NOMO-1 (cell line): Measurements from ENCODE around the gene TMOD3.

Source experiments
- DNase-seq, 2 experiments: peaks; one replicate each; lab custom pipeline; 2025; ENCODE audit not compliant: unreplicated experiment in 2 of 2; lab: John Stamatoyannopoulos, UW

Gene TMOD3

GRCh38 chr15:51904421-51904820 is 75.0 kb downstream of the TMOD3 start:
- DNase-seq: no peak

- DNase-seq: no peak
Observed at GRCh38 chr15:51904931-51905330, 75.5 kb downstream of the TMOD3 start.

DNA sequence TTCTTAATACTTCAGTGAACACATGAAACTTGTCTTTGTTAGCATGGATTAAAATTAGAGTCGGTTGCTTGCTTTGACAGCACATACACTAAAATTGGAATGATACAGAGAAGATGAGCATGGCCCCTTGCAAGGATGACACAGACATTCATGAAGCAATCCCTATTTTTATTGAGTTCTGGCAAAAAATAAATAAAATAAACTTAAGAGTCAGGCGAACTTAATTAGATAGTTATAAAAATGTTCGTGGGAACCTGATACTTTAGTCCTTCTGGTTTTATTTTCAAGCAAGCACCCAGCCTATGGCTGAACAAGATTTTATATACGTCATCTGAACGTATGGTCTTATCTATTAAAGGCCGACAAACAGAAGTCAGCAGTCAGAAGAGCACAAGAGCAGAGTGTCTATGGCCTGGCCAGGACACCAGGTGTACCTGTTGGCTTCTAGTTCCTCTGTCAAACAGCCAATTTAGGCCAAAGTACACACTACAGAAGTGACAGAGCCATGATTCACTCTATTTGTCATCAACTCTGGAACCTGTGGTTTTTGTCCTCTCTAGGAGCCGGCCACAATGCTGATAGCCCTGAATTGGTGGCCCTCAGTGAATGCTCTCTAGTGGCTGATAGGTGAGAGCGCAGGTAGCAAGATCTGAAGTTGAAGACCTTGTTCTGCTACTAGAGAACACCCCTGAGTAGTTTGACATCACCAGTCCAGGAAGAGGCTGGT is 77.8 kb downstream of the TMOD3 start:
- peak; percentile 20 to 44 for DNase-seq

DNA sequence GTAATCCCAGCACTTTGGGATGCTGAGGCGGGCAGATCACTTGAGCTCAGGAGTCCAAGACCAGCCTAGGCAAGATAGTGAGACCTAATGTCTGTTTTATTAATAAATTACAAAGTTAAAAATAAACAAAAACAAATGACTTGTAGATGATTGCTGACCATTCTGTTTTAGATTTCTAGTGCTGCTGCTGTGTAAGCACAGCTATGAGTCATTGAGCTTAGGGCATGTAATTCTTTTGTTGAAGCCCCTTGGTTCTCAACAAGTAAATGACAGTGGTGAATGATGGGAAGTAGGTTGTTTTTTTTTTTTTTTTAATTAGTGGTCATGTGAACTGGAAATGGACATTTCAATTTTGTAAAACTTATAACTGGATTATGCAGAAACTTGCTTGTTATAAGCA is 78.9 kb downstream of the TMOD3 start:
- DNase-seq: peak in 1 of 2 experiments; percentile 22

GRCh38 chr15:51909584-51909983 is 80.1 kb downstream of the TMOD3 start:
- peak; percentile 41 to 85 for DNase-seq

DNA sequence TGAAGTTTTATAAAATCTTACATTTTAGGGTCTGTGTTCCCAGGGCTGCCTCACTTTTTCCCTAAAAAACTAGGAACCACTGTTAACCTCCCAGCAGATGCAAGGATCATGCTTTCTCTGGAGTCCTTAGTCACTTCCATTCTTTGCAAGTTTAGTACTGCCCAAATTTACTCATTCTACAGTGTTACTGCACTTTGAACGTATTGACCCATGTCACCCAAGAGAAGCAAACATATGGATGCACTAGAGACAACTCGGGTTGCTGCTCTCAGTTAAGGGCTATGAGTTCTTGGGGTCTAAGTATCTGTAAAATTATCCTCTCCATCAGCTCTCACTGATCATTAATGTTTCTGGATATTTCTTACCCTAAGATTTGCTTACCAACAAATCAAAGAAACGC is 83.1 kb downstream of the TMOD3 start:
- no peak for DNase-seq

GRCh38 chr15:51917493-51917892 is 88.0 kb downstream of the TMOD3 start:
- peak in 1 of 2 experiments; percentile 13 for DNase-seq

GRCh38 chr15:51924156-51925068 is 95.0 kb downstream of the TMOD3 start:
- DNase-seq: no peak

- DNase-seq: no peak
Observed at GRCh38 chr15:51926809-51927208, 97.4 kb downstream of the TMOD3 start.

GRCh38 chr15:51931016-51931415 is 101.6 kb downstream of the TMOD3 start:
- DNase-seq: no peak

DNA sequence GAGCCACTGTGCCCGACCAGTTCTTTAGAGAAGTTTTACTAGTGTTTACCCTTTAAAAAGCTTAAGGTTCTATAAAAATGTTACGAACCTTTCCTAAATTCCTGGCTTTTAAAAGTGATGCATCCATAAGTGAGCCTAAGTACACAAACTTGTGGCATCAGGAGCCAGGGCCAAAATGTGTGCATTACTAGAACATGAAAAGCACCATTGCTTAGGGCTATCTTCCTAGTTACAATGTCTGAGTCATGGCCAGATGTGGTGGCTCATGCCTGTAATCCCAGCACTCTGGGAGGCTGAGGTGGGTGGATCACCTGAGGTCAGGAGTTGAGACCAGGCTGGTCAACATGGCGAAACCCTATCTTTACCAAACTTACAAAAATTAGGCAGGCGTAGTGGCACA is 102.2 kb downstream of the TMOD3 start:
- DNase-seq: no peak

DNA sequence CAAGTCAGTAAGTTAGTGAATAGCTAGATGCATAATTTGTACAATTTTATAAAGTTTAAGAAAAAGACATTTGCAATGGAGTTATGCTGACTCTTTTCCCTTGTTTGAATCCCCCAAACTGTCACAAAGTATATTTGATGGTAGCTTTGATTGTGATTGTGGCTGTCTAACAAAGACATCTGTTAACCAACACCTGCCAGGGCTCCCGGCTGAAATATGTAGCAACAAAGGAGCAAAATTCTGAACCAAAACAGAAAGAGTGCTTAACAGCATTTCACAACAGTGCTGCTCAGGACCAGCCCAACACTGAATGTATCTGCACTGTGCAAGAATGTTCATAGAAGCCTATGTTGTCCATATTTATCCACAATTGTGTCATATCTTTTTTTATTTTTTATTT is 102.7 kb downstream of the TMOD3 start:
- DNase-seq: no peak

- no peak for DNase-seq
Observed at GRCh38 chr15:51935466-51936104, 106.1 kb downstream of the TMOD3 start.

GRCh38 chr15:51936105-51936478 is 106.6 kb downstream of the TMOD3 start:
- DNase-seq: no peak

- DNase-seq: no peak
Observed at GRCh38 chr15:51938286-51938685, 108.8 kb downstream of the TMOD3 start.

DNA sequence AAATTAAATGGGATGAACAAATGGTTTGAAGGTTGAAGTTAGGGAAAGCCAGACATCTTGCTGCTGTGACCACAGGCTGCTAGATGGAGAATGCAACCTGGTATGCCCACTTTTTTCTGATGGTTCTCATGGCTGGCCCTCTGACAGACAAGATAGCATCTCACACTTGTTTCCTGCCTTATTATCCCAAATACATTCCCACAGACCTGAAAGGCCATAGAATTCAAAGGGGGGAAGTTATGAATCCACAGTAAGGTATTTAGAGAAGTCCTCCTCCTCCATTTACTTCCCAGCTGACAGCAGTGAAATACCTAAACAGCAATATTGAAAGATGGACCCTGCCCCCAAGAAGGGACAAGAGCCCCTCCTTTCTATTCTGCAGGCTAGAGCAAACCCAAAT is 109.8 kb downstream of the TMOD3 start:
- no peak for DNase-seq

DNA sequence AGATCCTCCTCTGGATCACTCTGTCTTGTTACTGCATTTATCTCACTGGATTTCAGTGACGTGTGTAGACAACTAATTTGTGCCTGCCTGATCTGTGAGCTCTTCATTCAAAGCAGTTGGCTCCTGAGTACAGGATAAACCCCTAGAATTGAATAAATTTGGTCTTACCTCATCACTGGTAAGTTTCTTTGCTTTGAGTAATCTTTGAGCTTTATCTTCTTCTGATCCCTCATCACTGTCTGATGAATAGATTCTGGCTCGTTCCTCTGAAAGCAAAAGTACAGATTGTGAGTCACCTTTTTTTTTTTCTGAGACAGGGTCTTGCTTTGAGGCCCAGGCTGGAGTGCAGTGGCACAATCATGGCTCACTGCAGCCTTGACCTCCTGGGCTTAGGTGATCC is 117.7 kb downstream of the TMOD3 start:
- no peak for DNase-seq

DNA sequence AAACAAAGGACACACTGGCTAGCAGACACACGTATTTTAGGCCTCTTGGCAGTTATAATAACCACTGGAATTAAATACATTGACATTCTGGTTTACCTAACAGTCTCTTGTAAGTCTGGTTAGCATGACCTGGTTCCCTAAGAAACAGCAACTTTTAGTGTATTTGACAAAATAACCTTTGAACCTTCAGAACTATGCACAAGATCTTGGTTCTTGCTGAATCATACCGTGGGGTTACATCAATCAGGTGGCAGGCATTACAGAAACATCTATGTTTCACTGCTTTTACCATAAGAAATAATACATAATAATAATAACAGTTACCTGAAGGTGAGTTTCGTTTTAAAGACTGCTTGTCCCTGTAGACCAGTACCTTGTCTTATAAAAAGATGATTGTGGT is 123.4 kb downstream of the TMOD3 start:
- DNase-seq: no peak

DNA sequence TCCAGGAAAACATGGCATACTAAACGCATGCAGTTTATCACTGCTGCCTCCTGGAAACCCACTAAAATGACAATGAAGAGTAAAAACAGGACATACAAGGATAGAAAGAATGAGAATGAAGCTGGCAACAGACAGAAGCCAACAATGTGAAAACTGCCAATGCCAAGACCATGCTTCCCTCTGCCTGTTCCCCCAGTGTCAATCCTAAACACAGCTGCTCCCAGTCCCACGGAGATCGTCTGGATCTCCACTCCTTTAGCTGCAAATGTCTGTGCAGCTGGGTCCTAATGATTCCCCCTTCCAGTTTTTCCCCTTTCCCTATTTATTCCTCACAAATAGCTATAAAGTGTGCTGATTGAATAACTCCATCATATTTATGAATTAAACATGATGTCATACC is 126.1 kb downstream of the TMOD3 start:
- DNase-seq: no peak
